HPDE6-E6E7 (cell line): ENCODE results near the gene KLHL36.

ENCODE experiments used
- DNase-seq: peaks from one replicate; pipeline ENCODE4 v3.0.0; 2011; ENCODE audit warnings: missing footprints; ENCODE audit errors: extremely low spot score

The KLHL36 gene

GRCh38 chr16:84647828-84648594 lies at the start of gene KLHL36:
Gene KLHL36 (plus strand): TSS chr16:84648511. CDS start chr16:84650868, 2,357 bp downstream.
- peak; percentile 76 for DNase-seq

DNA sequence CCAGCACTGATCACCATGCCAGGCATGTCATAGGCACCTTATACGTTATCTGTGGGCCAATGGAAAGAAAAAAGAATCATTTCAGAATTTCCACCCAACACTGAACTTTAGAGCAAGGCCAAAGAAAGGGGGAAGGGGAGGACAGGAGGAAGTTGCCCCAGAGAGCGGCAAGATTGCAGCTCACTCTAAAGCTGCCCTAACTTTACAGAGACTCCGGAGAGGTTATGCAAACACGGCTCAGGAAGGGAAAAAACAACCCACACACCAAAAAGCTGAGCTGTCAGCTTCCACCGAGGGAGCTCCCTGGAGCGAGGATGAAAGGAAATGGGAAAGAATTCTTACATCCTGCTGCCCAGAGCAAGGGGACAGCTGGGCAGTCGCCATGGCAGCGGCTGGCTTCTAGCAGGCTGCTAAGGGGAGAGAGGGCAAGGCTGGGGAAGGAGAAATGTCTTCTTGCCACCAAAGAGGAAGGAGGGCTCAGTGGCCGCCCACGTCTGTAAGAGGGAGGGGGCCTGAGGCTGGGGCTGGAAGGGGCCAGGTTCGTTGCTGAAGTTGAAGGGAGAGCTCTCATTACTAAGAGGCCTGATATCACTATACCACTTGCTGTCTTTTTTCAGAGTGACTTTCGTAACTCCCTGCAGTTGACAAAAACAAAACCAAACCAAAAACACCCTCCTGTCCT lies 48.6 kb upstream of the KLHL36 start:
- no peak for DNase-seq

GRCh38 chr16:84600343-84601229 lies 47.7 kb upstream of the KLHL36 start:
- DNase-seq, result no peak

- DNase-seq, result peak; percentile 94
Observed at GRCh38 chr16:84603140-84603816, 45.0 kb upstream of the KLHL36 start.

DNA sequence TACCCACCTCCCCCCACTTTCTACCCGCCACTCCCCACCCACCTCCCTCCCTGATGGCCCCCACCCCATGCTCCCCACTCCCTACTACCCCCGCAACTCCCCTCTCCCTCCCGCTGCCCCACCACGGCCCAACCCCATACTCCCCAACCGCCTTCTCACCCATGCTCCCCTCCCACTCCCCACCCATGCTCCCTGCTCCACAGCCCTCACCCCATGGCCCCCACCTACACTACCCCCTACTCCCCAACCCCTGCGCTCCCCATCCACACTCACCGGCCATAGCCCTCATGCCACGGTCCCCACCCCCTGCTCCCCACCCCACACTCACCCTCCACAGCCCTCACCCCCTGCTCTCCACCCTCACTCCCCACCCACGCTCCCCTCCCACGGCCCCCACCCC lies 44.4 kb upstream of the KLHL36 start:
- no peak for DNase-seq

GRCh38 chr16:84604477-84605013 lies 43.8 kb upstream of the KLHL36 start:
- no peak for DNase-seq

- DNase-seq, result no peak
Observed at GRCh38 chr16:84605339-84605848, 42.9 kb upstream of the KLHL36 start.

- no peak for DNase-seq
Observed at GRCh38 chr16:84606081-84606875, 42.0 kb upstream of the KLHL36 start.

- DNase-seq, result no peak
Observed at GRCh38 chr16:84607061-84607460, 41.2 kb upstream of the KLHL36 start.

DNA sequence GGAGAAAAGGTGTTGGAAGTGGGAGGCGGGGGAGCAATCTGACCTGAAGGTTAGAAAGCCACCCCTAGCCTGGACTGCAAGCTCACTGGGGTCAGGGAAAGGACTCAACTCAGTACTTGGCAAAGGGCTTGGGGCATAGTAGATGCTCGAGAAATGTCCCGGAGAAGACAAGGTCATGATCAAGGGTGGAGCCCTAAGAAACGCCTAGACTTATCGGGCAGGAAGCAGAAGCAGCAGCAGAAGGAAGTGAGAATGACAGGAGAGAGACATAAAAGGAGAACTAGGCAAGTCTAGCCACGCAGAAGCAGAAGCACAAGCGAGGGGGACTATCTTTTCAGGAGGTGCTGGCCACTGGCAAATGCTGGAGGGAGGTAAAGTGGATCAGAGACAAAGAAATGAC lies 40.6 kb upstream of the KLHL36 start:
- no peak for DNase-seq

GRCh38 chr16:84608282-84608681 lies 40.0 kb upstream of the KLHL36 start:
- DNase-seq, result no peak

DNA sequence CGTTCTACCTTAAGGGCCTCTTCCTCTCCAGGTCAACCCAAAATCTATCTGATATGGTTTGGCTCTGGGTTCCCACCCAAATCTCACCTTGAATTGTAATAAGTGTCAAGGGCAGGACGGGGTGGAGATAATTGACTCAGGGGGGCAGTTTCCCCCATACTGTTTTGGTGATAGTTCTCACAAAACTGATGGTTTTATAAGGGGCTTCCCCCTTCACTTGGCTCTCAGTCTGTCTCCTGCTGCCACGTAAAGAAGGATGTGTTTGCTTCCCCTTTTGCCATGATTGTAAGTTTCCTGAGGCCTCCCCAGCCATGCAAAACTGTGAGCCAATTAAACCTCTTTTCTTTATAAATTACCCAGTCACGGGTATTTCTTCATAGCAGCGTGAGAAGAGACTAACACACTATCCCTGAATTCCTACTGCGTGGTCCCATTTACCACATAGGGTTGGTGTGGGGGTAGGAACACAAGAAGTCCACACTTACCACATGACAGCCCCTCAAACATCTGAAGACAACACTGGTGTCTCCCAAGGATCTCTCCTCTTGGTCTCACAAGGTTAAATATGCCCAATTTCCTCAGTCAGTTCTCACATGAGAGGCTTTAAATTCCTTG lies 38.6 kb upstream of the KLHL36 start:
- no peak for DNase-seq

GRCh38 chr16:84610376-84610775 lies 37.9 kb upstream of the KLHL36 start:
- DNase-seq, result no peak

DNA sequence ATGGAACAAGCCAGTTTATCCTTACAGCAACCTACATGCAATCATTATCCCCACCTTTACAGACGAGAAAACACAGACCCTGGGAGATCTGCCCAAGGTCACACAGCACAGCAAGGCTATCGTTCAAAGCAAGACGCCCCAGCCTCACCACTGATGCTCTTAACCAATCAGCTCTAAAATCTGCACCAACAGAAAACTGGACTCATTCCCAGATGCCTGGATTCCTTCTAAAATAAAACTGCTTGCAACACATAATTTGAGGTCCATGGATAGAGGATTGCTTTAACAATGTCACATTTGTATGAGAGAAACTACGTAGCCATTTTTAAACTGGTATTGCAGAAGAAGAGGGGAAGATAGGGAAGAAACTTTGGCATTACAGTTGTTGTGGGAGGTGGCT lies 37.3 kb upstream of the KLHL36 start:
- DNase-seq, result no peak

- DNase-seq, result no peak
Observed at GRCh38 chr16:84612686-84613085, 35.6 kb upstream of the KLHL36 start.

DNA sequence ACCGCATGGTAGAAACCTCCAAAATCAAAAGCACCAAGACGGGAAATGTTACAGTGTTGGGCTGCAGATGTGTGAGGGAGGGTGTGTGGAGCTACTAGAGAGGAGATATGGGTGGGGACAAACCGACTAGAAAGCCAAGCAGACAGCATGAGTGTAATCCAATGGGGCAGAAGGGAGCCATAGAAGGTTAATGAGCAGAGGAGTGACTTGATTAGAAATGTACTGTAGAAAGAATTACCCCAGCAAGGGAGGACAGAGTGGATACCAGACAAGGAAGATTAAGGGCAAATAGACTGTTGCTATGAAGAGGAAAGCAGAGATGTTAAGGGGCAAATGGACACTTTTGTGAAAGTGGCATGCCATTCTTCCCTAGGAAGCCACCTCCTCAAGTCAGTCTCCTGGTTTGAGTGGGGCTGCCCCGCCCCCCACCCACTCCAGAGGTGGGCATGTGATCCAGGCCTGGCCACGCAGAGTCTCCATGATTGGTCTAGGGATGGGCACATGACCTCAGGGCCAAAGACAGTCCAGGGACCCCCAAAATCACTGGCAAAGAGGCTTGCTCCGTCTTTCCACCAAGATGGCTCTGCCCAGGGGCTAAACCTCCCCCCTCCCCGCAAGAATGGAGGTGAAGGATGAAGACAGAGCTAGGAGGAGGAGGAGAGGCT lies 34.8 kb upstream of the KLHL36 start:
- DNase-seq, result no peak

DNA sequence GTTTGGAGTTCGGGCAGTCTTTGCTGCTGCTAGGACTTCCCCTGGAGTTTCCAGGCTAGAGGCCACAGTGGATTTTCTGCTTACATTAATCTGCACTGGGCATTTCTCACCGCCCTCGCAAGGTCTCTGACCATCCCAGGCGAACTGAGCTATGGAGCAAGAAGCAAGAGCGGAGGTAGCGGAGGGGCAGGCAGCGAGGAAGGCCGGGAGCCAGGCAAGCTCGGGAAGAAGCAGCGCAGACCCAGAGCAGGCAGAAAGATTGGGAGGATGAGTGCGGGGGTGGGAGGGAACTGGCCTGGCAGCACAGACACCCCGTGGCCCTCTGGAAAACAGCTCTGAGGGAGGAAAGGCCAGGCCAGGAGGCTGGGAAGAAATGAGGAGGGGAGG lies 34.2 kb upstream of the KLHL36 start:
- DNase-seq, result no peak

- DNase-seq, result no peak
Observed at GRCh38 chr16:84614623-84614967, 33.7 kb upstream of the KLHL36 start.

GRCh38 chr16:84614968-84615813 lies 33.1 kb upstream of the KLHL36 start:
- no peak for DNase-seq
